Common myeloid progenitor, CD34-positive (primary cell): ENCODE measurements around the gene STARD10.
"Not testable (repeated sequence)": the region's sequence is repeated elsewhere in the genome, so short reads cannot be mapped to it uniquely, and the experiment has no call there.

Experiments
- CTCF ChIA-PET: fragments of 350-600 bp; sonication (Branson Sonifier 250); formaldehyde crosslinking; loops from one replicate; lab custom pipeline; 2021; ENCODE audit warnings: antibody characterized with exemption; lab: Charles Lee
- POLR2A ChIA-PET: fragments of 350-600 bp; sonication (Branson Sonifier 250); formaldehyde crosslinking; loops from one replicate; lab custom pipeline; 2021; ENCODE audit warnings: antibody characterized with exemption; lab: Charles Lee
- DNase-seq, 3 donors: peaks; one replicate each; pipeline versions ENCODE4 v3.0.0 to v3.0.0-alpha.2; 2013
- H3K27ac ChIP-seq, 2 experiments: 1 replicate in 1 of 2; 2 replicates in 1 of 2; pipeline ENCODE4 v1.7.0; 2013; ENCODE audit warnings: inconsistent platforms in 2 of 2, low read length in 2 of 2, mild to moderate bottlenecking in 2 of 2, low read depth in 1 of 2, moderate library complexity in 1 of 2; ENCODE audit not compliant: severe bottlenecking in 2 of 2, insufficient read depth in 1 of 2, poor library complexity in 1 of 2
- H3K27me3 ChIP-seq, 5 experiments: replicated peaks in 2 of 5; 1 replicate in 3 of 5; 2 replicates in 2 of 5; pipeline versions ENCODE4 v1.6.1 to v1.7.0; 2013; ENCODE audit warnings: low read length in 4 of 5, mild to moderate bottlenecking in 2 of 5, moderate library complexity in 2 of 5, inconsistent platforms in 1 of 5; ENCODE audit not compliant: insufficient read depth in 5 of 5, control insufficient read depth in 4 of 5
- H3K36me3 ChIP-seq, 4 experiments: 1 replicate in 2 of 4; 2 replicates in 2 of 4; pipeline versions ENCODE4 v1.6.1 to v1.7.0; 2013; ENCODE audit warnings: low read length in 3 of 4, control low read depth in 1 of 4, mild to moderate bottlenecking in 1 of 4; ENCODE audit not compliant: control insufficient read depth in 4 of 4, insufficient read depth in 4 of 4
- H3K4me1 ChIP-seq, 4 experiments: 1 replicate in 3 of 4; 2 replicates in 1 of 4; pipeline versions ENCODE4 v1.6.1 to v1.7.1; 2013; ENCODE audit warnings: low read length in 3 of 4, mild to moderate bottlenecking in 3 of 4, control low read depth in 1 of 4, inconsistent platforms in 1 of 4, moderate library complexity in 1 of 4; ENCODE audit not compliant: control insufficient read depth in 4 of 4, insufficient read depth in 4 of 4; ENCODE audit errors: control extremely low read depth in 1 of 4
- H3K4me3 ChIP-seq, 7 experiments: 1 replicate in 4 of 7; 2 replicates in 3 of 7; pipeline versions ENCODE4 v1.5.1 to v1.7.0; 2013; ENCODE audit warnings: mild to moderate bottlenecking in 7 of 7, low read length in 6 of 7, moderate library complexity in 6 of 7, inconsistent platforms in 2 of 7, low read depth in 2 of 7, control low read depth in 1 of 7; ENCODE audit not compliant: insufficient read depth in 4 of 7, control insufficient read depth in 1 of 7; ENCODE audit errors: extremely low read depth in 1 of 7
- H3K9me3 ChIP-seq, 5 experiments: 1 replicate in 4 of 5; 2 replicates in 1 of 5; pipeline versions ENCODE4 v1.6.1 to v1.7.1; 2013; ENCODE audit warnings: low read length in 4 of 5, mild to moderate bottlenecking in 2 of 5, inconsistent platforms in 1 of 5, low read depth in 1 of 5, moderate library complexity in 1 of 5; ENCODE audit not compliant: control insufficient read depth in 4 of 5, insufficient read depth in 2 of 5; ENCODE audit errors: control extremely low read depth in 1 of 5
- WGBS: methylation state at CpG from one replicate; pipeline ENCODE4 v1.1.5; 2013; ENCODE audit not compliant: insufficient coverage; 5-methylcytosine and 5-hydroxymethylcytosine counted together

The STARD10 gene

DNA sequence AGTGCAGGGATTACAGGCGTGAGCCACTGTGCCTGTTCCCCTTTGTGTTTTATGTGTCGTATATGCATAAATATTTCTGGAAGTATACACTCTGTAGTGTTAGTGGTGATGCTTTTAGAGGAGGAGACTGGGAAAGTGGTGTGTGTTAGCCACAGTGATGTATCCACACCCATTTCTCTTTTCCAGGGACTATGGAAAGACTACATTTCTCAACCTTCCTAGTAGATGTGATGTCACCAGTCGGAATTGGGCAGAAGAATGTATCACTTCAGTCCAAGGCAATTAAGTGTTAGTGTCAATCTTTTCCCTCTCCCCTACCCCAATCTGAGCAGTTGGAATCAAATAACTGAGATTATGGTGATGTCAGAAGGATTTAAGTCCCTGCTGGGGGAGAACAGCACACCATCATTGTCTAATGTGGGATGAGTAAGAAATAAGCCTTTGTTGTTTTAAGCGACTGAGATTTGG is 14.5 kb upstream of the STARD10 start:
- peak overlapping the region; percentile 25 to 87 for H3K27ac ChIP-seq
- POLR2A ChIA-PET, result interaction anchor here (0.6 kb wide), 1 partner anchor 41 kb away, joined by 3 read pairs; no protein-coding TSS in a partner anchor

DNA sequence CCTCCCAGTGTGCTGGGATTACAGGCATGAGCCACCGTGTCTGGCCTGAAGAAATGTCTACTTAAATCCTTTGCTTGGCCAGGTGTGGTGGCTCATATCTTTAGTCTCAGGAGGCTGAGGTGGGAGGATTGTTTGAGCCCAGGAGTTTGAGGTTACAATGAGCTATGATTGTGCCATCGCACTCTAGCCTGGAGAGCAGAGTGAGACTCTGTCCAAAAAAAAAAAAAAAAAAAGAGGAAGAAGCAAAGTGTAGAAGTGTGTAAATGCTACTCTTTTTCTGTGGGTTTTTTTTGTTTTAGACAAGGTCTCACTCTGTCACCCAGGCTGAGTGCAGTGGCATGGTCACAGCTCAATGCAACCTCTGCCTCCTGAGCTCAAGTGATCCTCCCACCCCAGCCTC is 13.9 kb upstream of the STARD10 start:
- peaks cover 4 to 12% (median 6%) of the 10 kb centered on the region in 4 experiments for H3K36me3 ChIP-seq
- peak overlapping the region in 3 of 7 experiments; percentile 12 to 28 (median 19) for H3K4me3 ChIP-seq
- ChIA-PET CTCF (interaction anchor here (0.7 to 10.3 kb wide), 8 partner anchors 8 to 84 kb away, joined by 3 to 76 read pairs (median 3); partner anchors contain the start of gene STARD10), POLR2A (interaction anchor here (0.6 to 0.9 kb wide), 4 partner anchors 8 to 71 kb away, joined by 3 read pairs; partner anchors contain the start of gene STARD10)
- peak; percentile 47 to 89 (median 85) for DNase-seq
- H3K9me3 ChIP-seq, result no peaks in the 10 kb centered on the region
- peaks cover 29 to 67% (median 61%) of the 10 kb centered on the region in 4 experiments for H3K4me1 ChIP-seq
- no peaks in the 10 kb centered on the region for H3K27me3 ChIP-seq
- WGBS, result 8% methylated on average over 2 of the region's 2 CpGs
- H3K27ac ChIP-seq, result peak overlapping the region; percentile 66 to 87

More for the DNA sequence above, 14.5 kb upstream of the STARD10 start:
- WGBS, result 80% methylated on average over 2 of the region's 4 CpGs
- Histone ChIP-seq H3K27me3 (no peaks in the 10 kb centered on the region), H3K4me1 (peaks cover 29 to 72% (median 67%) of the 10 kb centered on the region in 4 experiments), H3K9me3 (no peaks in the 10 kb centered on the region), H3K4me3 (peak overlapping the region in 2 of 7 experiments; percentile 19 to 45), H3K36me3 (peaks cover 4 to 12% (median 6%) of the 10 kb centered on the region in 4 experiments)
- no peak for DNase-seq
- CTCF ChIA-PET, result interaction anchor here (0.7 to 10.3 kb wide), 6 partner anchors 8 to 85 kb away, joined by 3 to 76 read pairs (median 3); partner anchors contain the start of gene STARD10

DNA sequence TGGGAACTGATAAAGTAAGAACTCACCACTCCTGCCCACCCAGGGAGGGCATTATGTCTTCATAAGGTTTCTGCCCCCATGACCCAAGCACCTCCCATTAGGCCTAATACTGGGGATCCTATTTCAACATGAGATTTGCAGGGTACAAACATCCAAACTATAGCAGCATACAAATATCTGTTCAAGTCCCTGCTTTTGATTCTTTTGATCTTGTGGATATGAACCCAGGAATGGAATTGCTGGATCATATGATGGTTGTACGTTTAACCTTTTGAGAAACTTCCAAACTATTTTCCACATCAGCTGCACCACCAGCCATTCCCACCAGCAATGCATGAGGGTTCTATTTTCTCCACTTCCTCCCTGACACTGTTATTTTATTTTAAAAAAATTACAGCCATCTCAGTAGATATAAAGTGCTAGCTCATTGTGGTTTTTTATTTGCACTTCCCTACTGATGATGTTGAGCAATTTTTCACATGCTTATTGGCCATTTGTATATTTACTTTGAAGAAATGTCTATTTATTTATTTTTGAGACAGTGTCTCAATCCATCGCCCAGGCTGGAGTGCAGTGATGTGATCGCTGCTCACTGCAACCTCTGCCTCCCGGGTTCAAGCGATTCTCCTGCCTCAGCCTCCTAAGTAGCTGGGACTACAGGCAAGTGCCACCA is 13.3 kb upstream of the STARD10 start:
- 8% methylated on average over 2 of the region's 5 CpGs for WGBS
- CTCF ChIA-PET, result interaction anchor here (0.6 to 10.3 kb wide), 8 partner anchors 9 to 82 kb away, joined by 3 to 76 read pairs (median 3); partner anchors contain the start of gene STARD10
- POLR2A ChIA-PET, result interaction anchor here (0.6 to 0.9 kb wide), 4 partner anchors 9 to 813 kb away, joined by 3 read pairs; partner anchors contain the start of gene STARD10
- H3K4me1 ChIP-seq, result peaks cover 23 to 61% (median 56%) of the 10 kb centered on the region in 4 experiments
- no peaks in the 10 kb centered on the region for H3K27me3 ChIP-seq
- peak overlapping the region in 4 of 7 experiments; percentile 19 to 34 (median 27) for H3K4me3 ChIP-seq
- peaks cover 4 to 12% (median 6%) of the 10 kb centered on the region in 4 experiments for H3K36me3 ChIP-seq
- H3K9me3 ChIP-seq, result no peaks in the 10 kb centered on the region
- DNase-seq, result peak; percentile 77 to 91 (median 87)
- H3K27ac ChIP-seq, result peak overlapping the region; percentile 66 to 87

DNA sequence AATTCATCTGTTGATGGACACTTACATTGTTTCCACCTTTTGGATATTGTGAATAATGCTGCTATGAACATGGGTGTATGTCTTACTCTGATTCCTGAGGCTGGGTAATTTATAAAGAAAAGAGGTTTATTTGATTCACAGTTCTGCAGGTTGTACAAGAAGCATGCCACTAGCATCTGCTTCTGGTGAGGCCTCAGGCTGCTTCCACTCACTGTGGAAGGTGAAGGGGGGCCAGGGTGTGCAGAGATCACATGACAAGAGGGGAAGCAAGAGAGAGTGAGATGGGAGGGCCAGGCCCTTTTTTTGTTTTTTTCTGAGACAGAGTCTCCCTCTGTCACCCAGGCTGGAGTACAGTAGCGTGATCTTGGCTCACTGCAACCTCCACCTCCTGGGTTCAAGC is 12.5 kb upstream of the STARD10 start:
- DNase-seq, result peak in 2 of 3 donors; percentile 24 to 36
- POLR2A ChIA-PET, H3K4me3 ChIP-seq, CTCF ChIA-PET, H3K27me3 ChIP-seq, H3K9me3 ChIP-seq: not testable (repeated sequence)
- 83% methylated on average over 1 of the region's 1 CpG for WGBS
- peaks cover 4 to 12% (median 6%) of the 10 kb centered on the region in 4 experiments for H3K36me3 ChIP-seq
- H3K27ac ChIP-seq, result peak overlapping the region in 1 of 2 experiments; percentile 87
- peaks cover 23 to 53% (median 48%) of the 10 kb centered on the region in 4 experiments for H3K4me1 ChIP-seq

DNA sequence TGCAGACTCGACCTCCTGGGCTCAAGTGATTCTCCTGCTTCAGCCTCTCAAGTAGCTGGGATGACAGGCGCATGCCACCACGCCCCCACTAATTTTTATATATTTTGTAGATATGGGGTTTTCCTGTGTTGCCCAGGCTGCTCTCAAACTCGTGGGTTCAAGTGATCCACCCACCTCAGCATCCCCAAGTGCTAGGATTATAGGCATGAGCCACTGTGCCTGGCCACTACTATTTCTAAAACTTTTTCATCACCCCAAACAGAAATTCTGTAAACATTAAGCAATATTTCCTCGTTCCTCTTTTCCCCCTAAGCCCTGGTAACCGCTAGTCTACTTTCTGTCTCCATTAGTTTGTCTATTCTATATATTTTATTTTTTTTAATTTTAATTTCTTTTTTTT is 11.4 kb upstream of the STARD10 start:
- CTCF ChIA-PET, result no interaction called here
- 80% methylated on average over 1 of the region's 6 CpGs for WGBS
- peaks cover 3 to 6% (median 5%) of the 10 kb centered on the region in 4 experiments for H3K36me3 ChIP-seq

DNA sequence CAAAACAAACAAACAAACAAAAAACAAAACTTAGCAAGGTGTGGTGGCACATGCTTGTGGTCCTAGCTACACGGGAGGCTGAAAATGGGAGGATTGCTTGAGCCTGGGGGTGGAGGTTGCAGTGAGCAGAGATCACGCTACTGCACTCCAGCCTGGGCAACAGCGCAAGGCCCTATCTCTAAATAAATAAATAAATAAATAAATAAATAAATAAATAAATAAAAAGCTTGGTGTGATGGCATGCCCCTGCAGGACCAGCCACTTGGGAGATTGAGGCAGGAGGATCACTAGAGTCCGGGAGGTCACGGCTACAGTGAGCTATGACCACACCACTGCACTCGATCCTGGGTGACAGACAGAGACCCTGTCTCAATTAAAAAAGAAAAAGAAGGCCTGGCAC is 9.0 kb upstream of the STARD10 start:
- no peak overlapping the region for H3K27ac ChIP-seq
- DNase-seq, result no peak
- CTCF ChIA-PET, result interaction anchor here (0.9 to 2.4 kb wide), 3 partner anchors 8 to 78 kb away, joined by 5 to 6 read pairs (median 5); partner anchors contain the start of gene STARD10
- no peaks in the 10 kb centered on the region for H3K36me3 ChIP-seq
- H3K9me3 ChIP-seq, result no peaks in the 10 kb centered on the region
- POLR2A ChIA-PET, result interaction anchor here (1.0 kb wide), 1 partner anchor 9 kb away, joined by 3 read pairs; the partner anchor contains the start of gene STARD10
- no peak overlapping the region for H3K4me3 ChIP-seq
- 78% methylated on average over 2 of the region's 6 CpGs for WGBS
- H3K27me3 ChIP-seq, result no peaks in the 10 kb centered on the region
- H3K4me1 ChIP-seq, result peaks cover 11 to 42% (median 36%) of the 10 kb centered on the region in 4 experiments

More for the DNA sequence above, 11.4 kb upstream of the STARD10 start:
- Histone ChIP-seq H3K4me1 (peaks cover 23 to 47% (median 40%) of the 10 kb centered on the region in 4 experiments), H3K27me3 (no peaks in the 10 kb centered on the region), H3K4me3 (peak overlapping the region in 1 of 7 experiments; percentile 19), H3K9me3 (no peaks in the 10 kb centered on the region), H3K27ac (no peak overlapping the region)
- DNase-seq, result peak in 2 of 3 donors; percentile 63 to 66
- POLR2A ChIA-PET, result interaction anchor here (0.6 kb wide), 1 partner anchor 26 kb away, joined by 7 read pairs; no protein-coding TSS in a partner anchor
